Endodermal cell (in vitro differentiated cells): Measurements from ENCODE around the gene PRKCB. TPM values are rescaled to one million over a fixed set of nuclear protein-coding genes. Genes with fewer than 3 reads are reported as not detected.

Source experiments
- DNase-seq: peaks from one replicate; pipeline ENCODE4 v3.0.0-alpha.2; 2017
- H3K27ac ChIP-seq: 2 replicates; pipeline ENCODE4 v1.5.1; 2013; ENCODE audit warnings: mild to moderate bottlenecking, low read depth, low read length, moderate library complexity
- H3K27me3 ChIP-seq: 2 replicates; pipeline ENCODE4 v1.6.1; 2013; ENCODE audit warnings: mild to moderate bottlenecking, low read length, moderate library complexity; ENCODE audit not compliant: insufficient read depth, control insufficient read depth, poor library complexity, severe bottlenecking
- H3K36me3 ChIP-seq: 2 replicates; pipeline ENCODE4 v1.7.0; 2013; ENCODE audit warnings: mild to moderate bottlenecking, low read length, moderate library complexity; ENCODE audit not compliant: control insufficient read depth, insufficient read depth
- H3K4me1 ChIP-seq: one replicate; pipeline ENCODE4 v1.7.0; 2013; ENCODE audit warnings: low read length; ENCODE audit not compliant: control insufficient read depth, insufficient read depth
- H3K4me3 ChIP-seq: 2 replicates; pipeline ENCODE4 v1.5.1; 2013; ENCODE audit warnings: mild to moderate bottlenecking, low read length, moderate library complexity
- H3K9ac ChIP-seq: 2 replicates; pipeline ENCODE4 v1.6.1; 2013; ENCODE audit warnings: mild to moderate bottlenecking, low read length, moderate library complexity; ENCODE audit not compliant: poor library complexity, severe bottlenecking; ENCODE audit errors: extremely low read depth
- H3K9me3 ChIP-seq: 2 replicates; pipeline ENCODE4 v1.6.1; 2013; ENCODE audit warnings: mild to moderate bottlenecking, low read length, moderate library complexity; ENCODE audit not compliant: control insufficient read depth
- H3K27ac Mint-ChIP-seq: 2 replicates; pipeline ENCODE4 v1.8.0; 2020; ENCODE audit warnings: mixed read lengths
- H3K27me3 Mint-ChIP-seq: 2 replicates; pipeline ENCODE4 v1.8.0; 2021; ENCODE audit warnings: mild to moderate bottlenecking, mixed read lengths; ENCODE audit not compliant: insufficient read depth
- H3K36me3 Mint-ChIP-seq: 2 replicates; pipeline ENCODE4 v1.8.0; 2020; ENCODE audit warnings: low read depth, mixed read lengths
- H3K4me1 Mint-ChIP-seq: 2 replicates; pipeline ENCODE4 v1.8.0; 2020; ENCODE audit warnings: mixed read lengths
- H3K4me3 Mint-ChIP-seq: 2 replicates; pipeline ENCODE4 v1.8.0; 2020; ENCODE audit warnings: mild to moderate bottlenecking, moderate library complexity, mixed read lengths
- H3K9me3 Mint-ChIP-seq: 2 replicates; pipeline ENCODE4 v1.8.0; 2020; ENCODE audit warnings: mild to moderate bottlenecking, mixed read lengths
- WGBS, 2 experiments: methylation state at CpG; one replicate each; pipeline versions ENCODE4 v1.1.5 to v1.1.7; 2013; ENCODE audit warnings: missing lambda C conversion rate in 2 of 2, mixed read lengths in 1 of 2; ENCODE audit not compliant: insufficient coverage in 1 of 2, insufficient read length in 1 of 2; 5-methylcytosine and 5-hydroxymethylcytosine counted together
- total RNA-seq, 2 donors: library from RNA; stranded (reverse); fragmentation: NEBNext Ultra II Directional in 1 of 2; extraction: Animal tissue kit (Norgen Biotek cat#: 25700) in 1 of 2; gene quantifications; 2 replicates in 1 of 2; 3 replicates in 1 of 2; pipeline ENCODE4 v1.2.1, GENCODE V29; 2021
- TF ChIP-seq, protein P1 (sequence below): fragments of 200-600 bp; sonication (generic); conservative IDR thresholded peaks from 2 replicates; pipeline ENCODE4 v1.5.0; 2021; ENCODE audit warnings: antibody characterized with exemption, mild to moderate bottlenecking

The PRKCB gene
- total RNA-seq, 2 donors from 2014 or later = 0.38 to 1.1 TPM

DNA sequence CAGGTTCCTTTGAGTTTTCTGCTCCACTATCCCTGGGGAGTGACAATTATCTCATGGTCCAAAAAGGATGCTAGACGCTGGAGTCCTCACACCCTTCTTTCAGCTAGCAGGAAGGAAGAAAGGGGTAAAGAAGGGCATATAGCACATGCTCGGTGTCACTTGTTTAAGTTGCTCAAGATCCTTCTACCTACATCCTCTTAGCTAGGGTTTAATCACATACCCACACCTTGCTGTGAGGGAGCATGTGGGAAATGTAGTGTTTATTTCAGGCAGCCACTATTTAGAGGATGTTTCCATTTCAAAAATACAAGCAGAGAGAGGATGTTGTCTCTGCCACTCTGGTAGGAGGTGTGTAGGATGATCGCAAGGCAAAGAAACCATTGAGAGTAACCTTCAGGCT is 4.5 kb downstream of the PRKCB start:
- peaks cover 4% of the 10 kb centered on the region for H3K4me1 Mint-ChIP-seq
- no peak overlapping the region for H3K9ac ChIP-seq
- H3K36me3 Mint-ChIP-seq = no peaks in the 10 kb centered on the region
- peaks cover 79% of the 10 kb centered on the region for H3K27me3 Mint-ChIP-seq
- H3K4me3 Mint-ChIP-seq = no peak overlapping the region
- DNase-seq = no peak
- 76 to 86% methylated on average over 2 of the region's 3 CpGs for WGBS, 2 experiments
- peaks cover 52% of the 10 kb centered on the region for H3K27me3 ChIP-seq
- H3K9me3 Mint-ChIP-seq = no peaks in the 10 kb centered on the region
- TF ChIP-seq, protein P1, sequence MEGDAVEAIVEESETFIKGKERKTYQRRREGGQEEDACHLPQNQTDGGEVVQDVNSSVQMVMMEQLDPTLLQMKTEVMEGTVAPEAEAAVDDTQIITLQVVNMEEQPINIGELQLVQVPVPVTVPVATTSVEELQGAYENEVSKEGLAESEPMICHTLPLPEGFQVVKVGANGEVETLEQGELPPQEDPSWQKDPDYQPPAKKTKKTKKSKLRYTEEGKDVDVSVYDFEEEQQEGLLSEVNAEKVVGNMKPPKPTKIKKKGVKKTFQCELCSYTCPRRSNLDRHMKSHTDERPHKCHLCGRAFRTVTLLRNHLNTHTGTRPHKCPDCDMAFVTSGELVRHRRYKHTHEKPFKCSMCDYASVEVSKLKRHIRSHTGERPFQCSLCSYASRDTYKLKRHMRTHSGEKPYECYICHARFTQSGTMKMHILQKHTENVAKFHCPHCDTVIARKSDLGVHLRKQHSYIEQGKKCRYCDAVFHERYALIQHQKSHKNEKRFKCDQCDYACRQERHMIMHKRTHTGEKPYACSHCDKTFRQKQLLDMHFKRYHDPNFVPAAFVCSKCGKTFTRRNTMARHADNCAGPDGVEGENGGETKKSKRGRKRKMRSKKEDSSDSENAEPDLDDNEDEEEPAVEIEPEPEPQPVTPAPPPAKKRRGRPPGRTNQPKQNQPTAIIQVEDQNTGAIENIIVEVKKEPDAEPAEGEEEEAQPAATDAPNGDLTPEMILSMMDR = no peak
- no peaks in the 10 kb centered on the region for H3K9me3 ChIP-seq
- H3K4me3 ChIP-seq = no peak overlapping the region
- no peaks in the 10 kb centered on the region for H3K36me3 ChIP-seq
- H3K27ac ChIP-seq = no peak overlapping the region
- H3K4me1 ChIP-seq = no peaks in the 10 kb centered on the region
- H3K27ac Mint-ChIP-seq = no peak overlapping the region

DNA sequence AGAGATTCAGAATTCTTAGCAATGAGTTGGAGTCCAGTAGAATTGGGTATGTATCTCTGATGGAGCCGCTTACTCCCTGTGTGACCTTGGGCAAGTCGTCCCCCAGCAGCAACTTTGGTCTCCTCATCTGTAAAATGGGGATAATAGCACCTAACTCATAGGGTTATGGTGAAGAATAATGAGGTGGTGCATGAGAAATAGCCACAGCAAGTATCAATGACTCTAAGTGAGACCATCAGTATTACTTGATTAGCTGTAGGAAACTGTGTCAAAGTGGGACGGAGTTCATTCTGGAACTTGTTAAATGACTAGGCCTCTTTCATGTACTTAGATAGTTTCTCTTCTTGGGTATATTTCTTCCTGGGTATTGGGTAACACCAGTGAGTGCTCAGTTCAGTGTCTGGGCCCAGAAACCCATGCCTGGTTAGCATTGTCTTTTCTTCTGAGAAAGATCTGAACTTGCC is 6.4 kb downstream of the PRKCB start:
- Mint-ChIP-seq H3K4me1 (no peaks in the 10 kb centered on the region), H3K27ac (no peak overlapping the region), H3K9me3 (no peaks in the 10 kb centered on the region), H3K4me3 (no peak overlapping the region), H3K27me3 (peaks cover 81% of the 10 kb centered on the region), H3K36me3 (no peaks in the 10 kb centered on the region)
- TF ChIP-seq, protein P1 = no peak
- Histone ChIP-seq H3K9ac (no peak overlapping the region), H3K4me3 (no peak overlapping the region), H3K27me3 (peaks cover 38% of the 10 kb centered on the region), H3K27ac (no peak overlapping the region), H3K9me3 (no peaks in the 10 kb centered on the region), H3K36me3 (no peaks in the 10 kb centered on the region), H3K4me1 (no peaks in the 10 kb centered on the region)
- no peak for DNase-seq
- 94 to 100% methylated on average over 2 to 3 of the region's 3 CpGs for WGBS, 2 experiments

DNA sequence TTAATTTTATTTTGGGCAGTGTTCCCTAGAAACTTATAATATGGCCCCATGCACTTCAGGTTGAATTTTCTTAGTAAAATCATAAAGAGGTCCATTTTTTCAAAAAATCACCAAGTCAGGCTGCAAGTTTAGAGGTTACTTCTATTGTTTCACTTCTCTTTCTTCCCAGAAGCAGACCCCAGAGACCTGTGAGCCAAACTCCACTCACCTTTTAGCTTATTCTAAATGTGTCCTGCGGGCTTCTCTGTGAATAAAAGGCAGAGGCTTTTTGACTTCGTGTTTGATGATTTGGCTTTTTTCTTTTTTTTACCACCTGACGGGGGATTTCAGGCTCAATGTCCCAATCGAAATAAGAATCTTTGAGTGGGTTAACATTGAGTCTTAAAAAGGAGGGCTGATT is 7.4 kb downstream of the PRKCB start:
- Histone ChIP-seq H3K4me3 (no peak overlapping the region), H3K9me3 (no peaks in the 10 kb centered on the region), H3K27ac (no peak overlapping the region), H3K4me1 (no peaks in the 10 kb centered on the region), H3K36me3 (no peaks in the 10 kb centered on the region), H3K9ac (no peak overlapping the region), H3K27me3 (peaks cover 28% of the 10 kb centered on the region)
- no peak for DNase-seq
- peaks cover 81% of the 10 kb centered on the region for H3K27me3 Mint-ChIP-seq
- 86% methylated on average over 4 of the region's 4 CpGs; no CpG with 5 or more reads in 1 of the 2 experiments for WGBS, 2 experiments
- no peaks in the 10 kb centered on the region for H3K4me1 Mint-ChIP-seq
- no peaks in the 10 kb centered on the region for H3K9me3 Mint-ChIP-seq
- no peaks in the 10 kb centered on the region for H3K36me3 Mint-ChIP-seq
- H3K27ac Mint-ChIP-seq = no peak overlapping the region
- TF ChIP-seq, protein P1 = no peak
- no peak overlapping the region for H3K4me3 Mint-ChIP-seq
